SIG-M5 (cell line): ENCODE measurements around the gene ZNF552.
"Not testable (repeated sequence)": the region's sequence is repeated elsewhere in the genome, so short reads cannot be mapped to it uniquely, and the experiment has no call there.

ENCODE experiments used
- DNase-seq: peaks from one replicate; lab custom pipeline; 2025; lab: John Stamatoyannopoulos, UW

ZNF552 gene

DNA sequence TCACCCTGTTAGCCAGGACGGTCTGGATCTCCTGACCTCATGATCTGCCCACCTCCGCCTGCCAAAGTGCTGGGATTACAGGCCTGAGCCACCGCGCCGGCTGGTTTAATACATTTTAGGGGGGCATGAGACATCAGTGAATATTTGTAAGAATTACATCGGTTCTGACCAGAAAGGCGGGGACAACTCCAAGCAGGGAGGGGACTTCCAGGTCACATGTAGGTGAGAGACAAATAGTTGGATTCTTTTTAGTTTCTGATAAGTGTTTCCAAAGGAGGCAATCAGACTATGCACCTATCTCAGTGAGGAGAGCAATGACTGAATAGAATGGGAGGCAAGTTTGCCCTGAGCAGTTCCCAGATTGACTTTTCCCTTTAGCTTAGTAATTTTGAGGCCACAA is 3.7 kb upstream of the ZNF552 start:
- no peak for DNase-seq

DNA sequence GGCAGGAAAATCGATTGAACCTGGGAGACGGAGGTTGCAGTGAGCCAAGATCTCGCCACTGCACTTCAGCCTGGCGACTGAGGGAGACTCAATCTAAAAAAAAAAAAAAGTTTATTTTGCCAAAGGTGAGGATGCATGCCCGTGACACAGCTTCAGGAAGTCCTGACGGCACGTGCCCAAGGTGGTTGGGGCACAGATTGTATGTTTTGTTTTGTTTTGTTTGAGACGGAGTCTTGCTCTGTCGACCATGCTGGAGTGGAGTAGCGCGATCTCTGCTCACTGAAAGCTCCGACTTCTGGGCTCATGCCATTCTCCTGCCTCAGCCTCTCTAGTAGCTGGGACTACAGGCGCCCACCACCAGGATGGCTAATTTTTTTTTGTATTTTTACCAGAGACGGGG is 3.3 kb upstream of the ZNF552 start:
- no peak for DNase-seq

DNA sequence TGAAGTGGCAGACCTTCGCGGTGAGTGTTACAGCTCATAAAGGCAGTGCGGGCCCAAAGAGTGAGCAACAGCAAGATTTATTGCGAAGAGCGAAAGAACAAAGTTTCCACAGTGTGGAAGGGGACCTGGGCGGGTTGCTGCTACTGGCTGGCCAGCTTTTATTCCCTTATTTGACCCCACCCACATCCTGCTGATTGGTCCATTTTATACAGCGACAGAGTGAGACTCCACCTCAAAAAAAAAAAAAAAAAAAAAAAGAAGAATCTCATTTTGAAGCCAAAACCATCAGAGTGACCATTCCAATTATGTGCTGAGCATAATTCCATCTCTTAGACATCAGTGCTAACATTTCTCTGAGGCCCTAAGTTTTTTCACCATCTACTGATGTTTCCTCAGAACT is 1.9 kb upstream of the ZNF552 start:
- DNase-seq: no peak

DNA sequence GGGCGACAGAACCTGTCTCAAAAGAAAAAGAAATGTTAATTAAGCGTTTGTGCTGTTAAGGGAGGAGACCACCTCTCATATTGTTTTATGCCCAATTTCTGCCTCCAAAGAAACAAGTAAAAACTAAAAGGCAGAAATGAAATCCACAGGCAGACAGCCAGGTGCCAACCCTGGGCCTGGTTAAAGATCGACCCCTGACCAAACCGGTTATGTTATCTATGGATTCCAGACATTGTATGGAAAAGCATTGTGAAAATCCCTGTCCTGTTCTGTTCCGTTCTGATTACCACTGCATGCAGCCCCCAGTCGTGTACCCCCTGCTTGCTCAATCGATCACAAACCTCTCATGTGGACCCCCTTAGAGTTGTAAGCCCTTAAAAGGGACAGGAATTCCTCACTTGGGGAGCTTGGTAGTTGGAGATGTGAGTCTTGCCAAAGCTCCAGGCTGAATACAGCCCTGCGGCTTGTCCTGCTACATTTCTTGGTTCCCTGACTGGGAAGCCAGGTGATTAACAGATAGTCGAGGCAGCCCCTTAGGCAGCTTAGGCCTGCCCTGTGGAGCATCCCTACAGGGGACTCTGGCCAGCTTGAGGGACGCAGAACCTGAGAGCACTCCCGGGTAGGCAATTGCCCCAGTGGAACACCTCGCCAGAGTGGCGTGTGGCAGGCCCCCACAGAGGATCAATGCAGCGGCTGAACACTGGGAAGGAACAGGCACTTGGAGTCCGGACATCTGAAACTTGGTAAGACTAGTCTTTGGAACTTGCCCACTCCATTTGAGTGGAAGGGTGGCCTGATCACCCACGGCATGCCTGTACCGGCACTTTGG is 748 bp upstream of the ZNF552 start:
- DNase-seq: no peak

DNA sequence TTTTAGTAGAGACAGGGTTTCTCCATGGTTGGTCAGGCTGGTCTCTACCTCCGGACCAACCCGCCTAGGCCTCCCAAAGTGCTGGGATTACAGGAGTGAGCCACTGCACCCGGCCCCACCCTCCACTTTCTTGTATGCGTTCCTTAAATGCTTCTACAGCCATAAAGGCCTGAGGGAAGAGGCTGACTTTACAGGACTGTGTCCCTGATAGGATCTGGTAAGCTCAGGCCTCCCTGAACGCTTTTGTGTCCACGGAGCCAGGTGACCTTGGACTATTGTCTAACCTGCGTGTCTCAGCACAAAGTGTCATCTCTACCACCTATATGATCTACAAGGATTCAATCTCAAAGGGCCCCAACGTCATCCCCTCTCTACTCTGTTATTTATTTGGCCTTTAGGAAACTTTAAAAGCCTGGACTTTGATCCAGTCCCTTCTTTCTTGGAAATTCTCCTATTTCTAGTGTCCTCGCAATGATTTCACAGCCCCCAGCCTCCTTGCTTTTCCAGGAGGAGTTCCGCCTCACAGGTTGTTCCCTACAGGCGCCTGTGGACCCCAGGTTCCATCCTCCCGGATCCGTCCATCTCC is 701 bp downstream of the ZNF552 start:
- no peak for DNase-seq

DNA sequence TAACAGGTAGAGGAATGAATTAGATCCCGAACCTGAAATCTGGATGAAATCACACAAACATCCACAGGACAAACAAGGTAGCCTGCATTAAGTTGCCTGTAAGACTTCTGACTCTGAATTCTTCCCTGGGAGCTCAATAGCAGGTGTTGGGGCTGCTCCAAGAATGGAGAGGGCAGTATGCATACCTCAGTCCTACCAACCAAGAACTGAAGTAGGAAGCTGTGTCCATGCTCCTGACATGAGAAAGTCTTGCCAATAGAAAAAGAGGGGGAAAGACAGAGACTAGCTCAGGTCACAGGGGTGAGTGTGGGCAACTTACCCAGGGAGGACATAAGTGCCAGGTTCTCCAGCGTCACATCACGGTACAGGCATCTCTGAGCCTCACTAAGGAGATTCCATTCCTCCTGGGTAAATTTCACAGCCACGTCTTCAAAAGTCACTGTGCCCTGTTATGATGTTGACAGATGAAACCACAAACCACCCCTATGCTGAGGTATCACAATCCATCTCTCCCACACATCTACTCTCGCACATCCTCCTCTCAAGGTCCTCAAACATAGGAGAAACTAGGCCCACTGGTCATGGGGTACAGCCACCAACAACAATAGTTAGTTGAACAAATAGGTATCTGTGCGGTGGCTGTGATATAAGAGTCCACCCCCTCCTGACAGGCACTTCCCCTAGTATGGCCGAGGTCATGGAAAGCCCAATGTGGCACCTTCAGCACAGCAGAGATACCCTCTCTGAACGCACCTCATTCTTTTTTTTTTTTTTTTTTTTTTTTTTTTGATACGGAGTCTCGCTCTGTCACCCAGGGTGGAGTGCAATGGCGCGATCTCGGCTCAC is 1.5 kb downstream of the ZNF552 start:
- DNase-seq: not testable (repeated sequence)

DNA sequence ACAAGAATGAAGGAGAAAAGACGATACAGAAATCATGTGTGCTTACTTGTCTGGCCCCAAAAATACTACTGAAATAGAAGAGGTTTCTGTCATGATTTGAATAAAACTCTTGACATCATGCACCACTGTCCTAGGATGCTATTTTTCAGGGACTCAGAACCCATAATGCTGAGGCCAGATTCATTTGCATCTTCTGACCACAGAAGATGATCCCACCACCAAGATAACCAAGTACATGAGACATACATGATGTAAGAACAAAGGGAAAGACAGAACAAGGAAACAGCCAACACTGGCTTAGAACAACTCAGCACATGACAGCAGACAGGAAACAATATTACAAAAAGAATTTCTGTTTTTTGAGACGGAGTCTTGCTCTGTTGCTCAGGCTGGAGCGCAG is 2.5 kb downstream of the ZNF552 start:
- no peak for DNase-seq

DNA sequence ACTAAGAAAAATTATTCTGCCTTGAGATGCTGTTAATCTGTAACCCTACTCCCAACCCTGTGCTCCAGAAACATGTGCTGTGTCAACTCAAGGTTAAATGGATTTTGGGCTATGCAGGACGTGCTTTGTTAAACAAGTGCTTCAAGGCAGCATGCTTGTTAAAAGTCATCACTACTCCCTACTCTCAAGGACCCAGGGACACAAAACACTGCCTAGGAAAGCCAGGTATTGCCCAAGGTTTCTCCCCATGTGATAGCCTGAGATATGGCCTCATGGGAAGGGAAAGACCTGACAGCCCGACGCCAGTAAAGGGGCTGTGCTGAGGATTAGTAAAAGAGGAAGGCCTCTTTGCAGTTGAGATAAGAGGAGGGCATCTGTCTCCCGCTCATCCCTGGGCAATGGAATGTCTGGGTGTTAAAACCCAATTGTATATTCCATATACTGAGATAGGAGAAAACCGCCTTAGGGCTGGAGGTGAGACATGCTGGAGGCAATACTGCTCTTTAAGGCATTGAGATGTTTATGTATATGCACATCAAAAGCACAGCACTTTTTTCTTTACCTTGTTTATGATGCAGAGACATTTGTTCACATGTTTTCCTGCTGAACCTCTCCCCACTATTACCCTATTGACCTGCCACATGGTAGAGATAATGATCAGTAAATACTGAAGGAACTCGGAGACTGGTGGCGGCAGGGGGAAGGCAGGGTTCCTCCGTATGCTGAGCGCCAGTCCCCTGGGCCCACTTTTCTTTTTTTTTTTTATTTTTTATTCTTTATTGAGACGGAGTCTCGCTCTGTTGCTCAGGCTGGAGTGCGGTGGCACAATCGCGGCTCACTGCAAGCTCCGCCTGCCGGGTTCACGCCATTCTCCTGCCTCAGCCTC is 4.1 kb downstream of the ZNF552 start:
- DNase-seq: not testable (repeated sequence)

DNA sequence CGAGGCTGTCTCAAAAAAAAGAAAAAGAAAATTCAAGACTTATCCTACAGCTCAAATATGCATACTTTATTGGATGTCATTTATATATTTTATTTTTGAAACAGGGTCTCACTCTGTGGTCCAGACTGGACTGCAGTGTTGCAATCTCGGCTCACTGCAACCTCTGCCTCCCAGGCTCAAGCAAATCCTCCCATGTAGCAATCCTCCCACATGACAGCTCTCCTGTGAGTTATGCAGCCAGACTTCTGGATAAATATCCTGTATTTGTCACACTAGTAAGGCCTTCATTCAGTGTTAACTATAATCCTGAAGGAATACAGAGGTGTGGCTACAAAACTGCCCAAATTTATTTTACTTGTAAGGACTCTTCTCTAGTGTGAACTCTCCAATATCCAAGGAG is 7.2 kb downstream of the ZNF552 start:
- no peak for DNase-seq

DNA sequence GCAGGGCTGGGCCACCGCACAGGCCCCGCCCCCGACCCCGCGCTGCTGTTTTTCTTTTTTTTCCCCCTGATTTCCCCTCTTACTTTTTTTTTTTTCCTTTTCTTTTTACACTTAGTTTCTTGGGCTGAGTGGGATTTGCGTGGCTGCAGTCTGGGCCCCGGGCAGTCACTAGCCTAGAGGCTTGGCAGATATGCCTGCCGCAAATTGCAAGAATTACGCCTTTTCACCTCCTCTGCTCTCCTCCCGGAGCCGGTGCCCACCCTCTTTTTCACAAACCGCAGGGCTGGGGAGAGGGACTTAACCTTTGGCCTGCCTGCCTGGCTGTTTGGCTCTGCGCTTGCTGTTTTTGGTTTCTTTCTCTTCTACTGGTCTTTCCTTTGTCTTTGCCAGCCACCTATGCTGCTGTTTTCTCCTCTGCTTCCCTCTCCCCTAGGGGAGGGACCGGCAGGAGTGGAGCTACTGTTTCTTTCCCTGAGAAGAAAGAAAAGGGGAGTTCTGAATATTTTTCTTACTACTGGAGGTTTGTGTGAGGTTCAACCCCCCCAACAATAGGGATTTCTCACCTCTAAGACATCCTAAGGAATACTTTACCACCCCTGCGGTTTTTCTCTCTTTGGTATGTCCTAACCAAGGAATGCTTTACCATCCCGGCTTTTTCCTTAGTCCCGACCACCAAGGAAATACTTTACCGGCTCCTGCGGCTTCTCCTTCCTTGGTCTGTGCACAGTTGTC is 11.0 kb downstream of the ZNF552 start:
- DNase-seq: no peak

DNA sequence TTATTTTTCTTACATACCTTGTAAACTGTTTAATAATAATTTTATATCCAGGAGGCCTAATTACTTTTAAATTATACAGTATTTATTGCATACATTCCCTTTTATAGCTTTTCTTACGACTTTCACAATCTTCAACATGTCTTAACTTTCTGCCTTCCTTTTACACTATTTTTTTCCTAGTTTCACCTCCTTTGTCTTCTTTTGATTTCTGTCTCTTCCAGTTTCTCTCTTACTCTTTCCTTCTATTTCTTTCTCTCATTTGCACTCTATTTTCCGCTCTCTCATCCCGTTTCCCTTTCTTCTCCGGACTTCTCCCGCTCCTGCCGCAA is 11.5 kb downstream of the ZNF552 start:
- DNase-seq: no peak

DNA sequence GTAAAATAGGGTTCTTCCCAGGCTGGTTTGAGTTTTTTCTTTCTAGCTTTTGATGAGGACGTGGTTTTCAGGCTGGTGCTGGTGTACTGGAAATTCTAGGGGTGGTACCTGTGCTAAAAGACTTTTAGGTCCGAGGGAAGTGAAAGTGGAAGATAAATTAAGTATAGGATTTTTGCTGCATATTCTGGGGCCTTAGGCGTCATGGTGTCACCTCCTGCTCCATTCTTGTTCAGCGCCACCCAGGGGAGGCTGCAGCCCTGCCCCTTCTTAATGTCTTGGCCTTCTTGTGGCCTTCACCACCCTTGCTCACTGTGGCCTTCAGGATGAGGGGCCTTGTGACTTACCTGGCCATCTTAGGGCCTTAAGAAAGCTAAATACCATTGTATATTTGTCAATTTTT is 12.4 kb downstream of the ZNF552 start:
- DNase-seq: no peak

DNA sequence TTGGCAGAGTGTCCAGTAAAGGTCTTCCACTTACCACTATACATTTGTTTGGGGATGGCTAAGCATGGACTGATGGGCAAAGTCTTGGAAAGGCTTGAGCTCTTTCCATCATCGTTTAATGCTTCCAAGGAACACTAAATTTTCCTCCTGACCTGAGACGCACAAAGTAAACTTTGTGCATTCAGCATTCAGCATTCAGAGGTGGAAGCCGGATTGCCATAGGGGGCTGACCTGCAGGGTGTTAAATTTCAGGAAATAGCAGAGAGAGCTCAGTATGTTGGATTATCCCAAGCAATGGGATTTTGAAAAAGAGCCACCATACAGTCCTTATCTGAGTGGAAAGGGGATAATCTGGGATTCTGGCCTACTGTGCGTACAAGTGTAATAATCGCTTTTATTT is 14.0 kb downstream of the ZNF552 start:
- DNase-seq: no peak

DNA sequence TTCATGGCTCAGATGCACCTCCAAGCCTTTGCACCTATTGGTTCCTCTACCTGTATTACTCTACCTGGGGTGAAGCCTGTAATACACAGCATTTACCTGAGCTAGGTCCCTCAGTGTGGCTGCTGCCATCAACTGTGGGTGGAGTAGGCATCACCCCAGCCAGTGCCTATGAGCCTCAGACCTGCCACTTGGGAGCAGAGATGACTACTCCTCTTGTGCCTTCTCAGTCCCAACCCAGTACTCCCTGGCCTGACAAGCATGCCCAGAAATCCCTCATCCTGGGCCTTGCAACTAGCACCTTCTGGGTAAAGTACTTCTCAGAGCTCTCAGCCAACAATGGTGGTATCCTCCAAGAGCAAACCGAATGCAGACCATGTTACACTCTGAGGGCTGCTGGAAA is 18.1 kb downstream of the ZNF552 start:
- DNase-seq: not testable (repeated sequence)

DNA sequence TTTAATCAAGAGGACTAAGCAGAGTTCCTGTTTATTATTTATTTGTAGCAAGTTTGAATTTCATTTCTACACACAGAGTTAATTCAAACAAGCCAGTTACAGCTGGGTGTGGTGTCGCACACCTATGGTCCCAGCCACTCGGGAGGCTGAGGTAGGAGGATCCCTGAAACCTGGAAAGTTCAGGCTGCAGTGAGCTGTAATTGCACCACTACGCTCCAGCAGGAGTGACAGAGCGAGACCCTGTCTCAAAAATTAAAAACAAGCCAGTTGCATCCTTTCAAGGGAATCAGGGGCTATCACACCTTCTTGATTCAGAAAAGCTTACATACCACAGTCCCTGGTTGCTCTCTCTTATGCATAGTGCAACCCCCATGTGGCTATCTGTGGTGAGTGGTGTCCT is 25.4 kb downstream of the ZNF552 start:
- DNase-seq: no peak

DNA sequence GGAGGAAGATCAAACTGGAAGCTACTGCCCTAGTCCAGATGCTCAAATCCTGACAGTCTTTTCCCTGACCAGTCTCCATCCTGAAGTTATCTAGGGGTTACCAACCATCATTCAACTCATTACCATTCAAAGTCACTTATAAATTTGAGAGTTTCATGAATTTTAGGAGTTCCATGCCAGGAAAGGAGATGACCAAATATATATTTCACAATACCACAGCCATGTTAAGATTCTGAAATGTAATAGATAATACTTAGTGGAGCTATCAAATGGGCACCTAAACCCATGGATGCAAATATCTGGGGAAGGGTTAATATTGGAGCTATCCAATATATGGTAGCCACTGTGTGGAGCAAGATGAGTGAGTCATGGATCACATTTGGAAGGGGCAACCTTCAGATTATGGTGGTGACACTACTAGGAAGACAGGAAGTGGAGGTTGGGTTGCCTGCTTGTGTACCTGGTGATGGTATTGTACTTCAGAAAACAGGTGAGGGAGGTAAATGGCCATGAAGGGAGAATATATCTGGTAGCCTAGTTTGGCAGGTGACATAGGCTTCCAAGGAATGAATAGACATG is 26.5 kb downstream of the ZNF552 start:
- DNase-seq: no peak

DNA sequence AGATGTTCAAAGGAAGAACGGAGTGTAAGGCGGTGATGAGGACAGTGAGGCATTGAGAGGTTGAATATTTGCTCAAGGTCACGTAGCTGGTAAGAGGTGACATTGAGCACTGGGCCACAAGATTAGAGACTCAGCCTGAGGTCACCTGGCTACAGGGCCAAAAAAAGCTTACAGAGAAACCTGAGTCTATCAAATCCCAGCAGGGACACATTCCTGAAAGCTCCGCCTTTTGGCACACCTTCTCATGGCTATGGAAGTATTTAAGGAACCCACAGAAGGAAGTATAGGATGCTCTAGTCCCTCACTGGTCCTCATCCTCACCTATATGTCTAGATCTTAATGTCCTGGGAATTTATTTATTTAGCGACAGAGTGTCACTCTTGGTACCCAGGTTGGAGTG is 27.8 kb downstream of the ZNF552 start:
- no peak for DNase-seq

DNA sequence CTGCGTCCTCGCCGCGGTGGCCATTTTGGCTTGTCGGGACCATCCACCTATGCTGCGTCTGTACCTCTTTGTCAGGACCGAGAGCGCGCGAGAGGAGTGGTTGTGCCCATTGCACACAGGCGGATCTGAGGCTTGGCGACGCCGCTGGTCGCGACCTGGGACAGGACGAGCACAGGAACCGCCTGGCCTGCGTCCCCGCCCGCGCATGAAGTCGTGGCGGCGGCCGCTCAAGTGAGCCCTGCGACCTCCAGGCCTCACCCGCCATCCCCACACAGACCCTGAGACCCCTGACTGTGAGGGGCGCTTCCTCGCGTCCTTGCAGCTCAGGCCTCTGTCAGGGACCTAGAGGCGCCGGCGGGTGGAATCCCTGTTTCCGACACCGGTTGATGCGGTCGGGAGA is 28.4 kb downstream of the ZNF552 start:
- DNase-seq: no peak

DNA sequence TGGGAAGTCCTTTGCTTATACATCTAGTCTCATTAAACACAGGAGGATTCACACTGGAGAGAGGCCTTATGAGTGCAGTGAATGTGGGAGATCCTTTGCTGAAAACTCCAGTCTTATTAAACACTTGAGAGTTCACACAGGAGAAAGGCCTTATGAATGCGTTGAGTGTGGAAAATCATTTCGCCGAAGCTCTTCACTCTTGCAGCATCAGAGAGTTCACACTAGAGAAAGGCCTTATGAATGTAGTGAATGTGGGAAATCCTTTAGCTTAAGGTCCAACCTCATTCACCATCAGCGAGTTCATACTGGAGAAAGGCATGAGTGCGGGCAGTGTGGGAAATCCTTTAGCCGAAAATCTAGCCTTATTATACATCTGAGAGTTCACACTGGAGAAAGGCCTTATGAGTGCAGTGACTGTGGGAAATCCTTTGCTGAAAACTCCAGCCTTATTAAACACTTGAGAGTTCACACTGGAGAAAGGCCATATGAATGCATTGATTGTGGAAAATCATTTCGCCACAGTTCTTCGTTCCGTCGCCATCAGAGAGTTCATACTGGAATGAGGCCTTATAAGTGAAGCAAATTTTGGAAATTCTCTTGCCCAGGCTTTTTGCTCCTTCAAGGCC is 35.4 kb downstream of the ZNF552 start:
- DNase-seq: no peak

DNA sequence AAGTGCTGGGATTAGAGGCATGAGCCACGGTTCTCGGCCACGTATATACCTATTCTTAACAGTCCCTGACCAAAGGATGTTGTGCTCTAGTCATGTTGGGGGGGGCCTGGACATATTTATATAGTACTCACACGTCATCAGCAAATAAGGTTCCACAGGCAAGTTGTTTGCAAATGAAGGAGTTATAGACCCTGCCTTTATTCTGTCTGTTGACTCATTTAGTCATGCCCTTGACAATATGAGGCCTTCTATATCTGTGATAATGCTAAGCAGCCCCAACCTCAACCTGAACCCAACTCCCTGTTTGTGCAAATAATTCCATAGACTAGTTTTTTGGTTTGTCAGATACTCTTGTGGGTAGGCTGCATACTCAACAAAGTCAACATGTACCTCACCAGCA is 36.4 kb downstream of the ZNF552 start:
- no peak for DNase-seq
